ENCODE results near the gene GPR180. TPM values are rescaled to one million over a fixed set of nuclear protein-coding genes. Genes with fewer than 3 reads are reported as not detected.
"Not testable (repeated sequence)": the region's sequence is repeated elsewhere in the genome, so short reads cannot be mapped to it uniquely, and the experiment has no call there.

GPR180 gene
- total RNA-seq, 1 experiment from 2014 or later, result 10.7 TPM

- Histone ChIP-seq H3K4me1 (replicated peaks) (no peaks in the 10 kb centered on the region), H3K27me3 (replicated peaks) (no peaks in the 10 kb centered on the region), H3K9me3 (replicated peaks) (no peaks in the 10 kb centered on the region), H3K36me3 (peaks cover 39% of the 10 kb centered on the region), H3K4me3 (no peak overlapping the region), H3K27ac (no peak overlapping the region)
- no peak for DNase-seq (ENCODE audit: low read depth in 1 of 2, low spot score in 2 of 2)
Observed at GRCh38 chr13:94608586-94608985, 6.9 kb downstream of the GPR180 start.

- DNase-seq (ENCODE audit: low read depth in 1 of 2, low spot score in 2 of 2), result no peak
- Histone ChIP-seq H3K9me3 (replicated peaks) (no peaks in the 10 kb centered on the region), H3K27ac (no peak overlapping the region), H3K27me3 (replicated peaks) (no peaks in the 10 kb centered on the region), H3K4me3 (no peak overlapping the region), H3K4me1 (replicated peaks) (no peaks in the 10 kb centered on the region), H3K36me3 (peaks cover 42% of the 10 kb centered on the region)
Observed at GRCh38 chr13:94609196-94609595, 7.5 kb downstream of the GPR180 start.

DNA sequence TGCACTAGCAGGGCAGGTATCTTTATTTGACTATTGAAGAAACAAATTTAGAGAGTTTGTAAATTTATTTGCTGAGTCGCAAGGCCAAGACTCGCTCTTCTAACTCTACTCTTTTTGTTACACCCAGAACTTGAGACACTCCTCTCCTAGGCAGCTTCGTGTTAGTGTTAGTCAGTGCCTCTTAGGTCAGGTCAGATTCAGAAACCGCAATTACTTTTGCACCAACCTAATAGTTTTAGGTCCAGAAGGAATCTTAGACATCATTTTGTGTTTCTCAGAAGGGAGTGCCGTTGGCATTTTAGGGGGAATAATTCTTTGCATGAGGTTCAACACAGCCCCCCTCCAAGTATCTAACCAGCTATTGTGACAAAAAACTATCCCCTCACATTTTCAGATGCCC, 8.8 kb downstream of the GPR180 start:
- DNase-seq (ENCODE audit: low read depth in 1 of 2, low spot score in 2 of 2), result no peak
- H3K36me3 ChIP-seq, result peaks cover 44% of the 10 kb centered on the region
- no peak overlapping the region for H3K4me3 ChIP-seq
- no peaks in the 10 kb centered on the region for H3K4me1 ChIP-seq (replicated peaks)
- no peak overlapping the region for H3K27ac ChIP-seq
- H3K9me3 ChIP-seq (replicated peaks), result no peaks in the 10 kb centered on the region
- no peaks in the 10 kb centered on the region for H3K27me3 ChIP-seq (replicated peaks)

GRCh38 chr13:94612050-94612449, 10.4 kb downstream of the GPR180 start:
- Histone ChIP-seq H3K9me3 (replicated peaks) (no peaks in the 10 kb centered on the region), H3K4me3 (no peak overlapping the region), H3K27me3 (replicated peaks) (no peaks in the 10 kb centered on the region), H3K36me3 (peaks cover 38% of the 10 kb centered on the region), H3K27ac (no peak overlapping the region), H3K4me1 (replicated peaks) (no peaks in the 10 kb centered on the region)
- DNase-seq (ENCODE audit: low read depth in 1 of 2, low spot score in 2 of 2), result no peak

- Histone ChIP-seq H3K36me3 (peaks cover 30% of the 10 kb centered on the region), H3K27me3 (replicated peaks) (no peaks in the 10 kb centered on the region), H3K27ac (no peak overlapping the region), H3K9me3 (replicated peaks) (no peaks in the 10 kb centered on the region), H3K4me3 (no peak overlapping the region), H3K4me1 (replicated peaks) (no peaks in the 10 kb centered on the region)
- no peak for DNase-seq (ENCODE audit: low read depth in 1 of 2, low spot score in 2 of 2)
Observed at GRCh38 chr13:94613051-94613450, 11.4 kb downstream of the GPR180 start.

DNA sequence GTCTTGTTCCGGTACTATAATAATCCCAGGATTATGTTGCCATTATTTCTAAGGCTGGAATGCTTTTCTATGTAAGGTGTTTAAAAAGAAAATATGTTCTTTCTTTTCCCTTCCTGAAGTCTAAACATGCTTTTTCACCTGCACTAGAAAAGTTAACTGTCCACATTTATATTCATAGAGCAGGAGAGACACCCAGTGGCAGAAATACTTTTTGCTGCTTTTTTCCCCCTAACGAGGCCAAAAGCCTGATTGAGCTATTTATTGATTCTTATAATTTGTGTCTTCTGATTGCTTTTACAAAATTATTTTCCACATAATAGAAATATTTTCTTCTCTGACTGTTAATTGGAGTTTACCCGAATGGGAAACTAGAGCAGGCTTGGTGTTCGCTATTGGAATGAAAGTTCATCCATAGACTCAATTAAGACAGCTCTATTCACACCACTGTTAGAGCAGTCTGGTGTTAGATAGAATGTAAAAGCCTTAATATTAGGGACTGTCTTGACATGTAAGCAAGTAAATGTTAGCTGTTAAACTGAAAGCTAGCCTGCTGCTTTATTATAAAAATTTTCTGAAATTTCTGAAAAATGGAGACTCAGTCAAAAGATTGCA, 15.8 kb downstream of the GPR180 start:
- no peak for DNase-seq (ENCODE audit: low read depth in 1 of 2, low spot score in 2 of 2)
- Histone ChIP-seq H3K4me1 (replicated peaks) (no peaks in the 10 kb centered on the region), H3K27ac (no peak overlapping the region), H3K9me3 (replicated peaks) (no peaks in the 10 kb centered on the region), H3K36me3 (peaks cover 31% of the 10 kb centered on the region), H3K27me3 (replicated peaks) (no peaks in the 10 kb centered on the region), H3K4me3 (no peak overlapping the region)

- H3K9me3 ChIP-seq (replicated peaks), result no peaks in the 10 kb centered on the region
- no peak for DNase-seq (ENCODE audit: low read depth in 1 of 2, low spot score in 2 of 2)
- no peaks in the 10 kb centered on the region for H3K27me3 ChIP-seq (replicated peaks)
- H3K27ac ChIP-seq, result no peak overlapping the region
- H3K4me1 ChIP-seq (replicated peaks), result no peaks in the 10 kb centered on the region
- no peak overlapping the region for H3K4me3 ChIP-seq
- H3K36me3 ChIP-seq, result peaks cover 32% of the 10 kb centered on the region
Observed at GRCh38 chr13:94620286-94620896, 18.7 kb downstream of the GPR180 start.

- DNase-seq (ENCODE audit: low read depth in 1 of 2, low spot score in 2 of 2), result no peak
- H3K4me3 ChIP-seq, result no peak overlapping the region
- peaks cover 31% of the 10 kb centered on the region for H3K36me3 ChIP-seq
- no peak overlapping the region for H3K27ac ChIP-seq
- H3K4me1 ChIP-seq (replicated peaks), result no peaks in the 10 kb centered on the region
- no peaks in the 10 kb centered on the region for H3K27me3 ChIP-seq (replicated peaks)
- no peaks in the 10 kb centered on the region for H3K9me3 ChIP-seq (replicated peaks)
Observed at GRCh38 chr13:94622344-94622743, 20.7 kb downstream of the GPR180 start.

- Histone ChIP-seq H3K27ac (no peak overlapping the region), H3K4me1 (replicated peaks) (no peaks in the 10 kb centered on the region), H3K36me3 (peaks cover 31% of the 10 kb centered on the region), H3K4me3 (no peak overlapping the region), H3K9me3 (replicated peaks) (no peaks in the 10 kb centered on the region), H3K27me3 (replicated peaks) (no peaks in the 10 kb centered on the region)
- DNase-seq (ENCODE audit: low read depth in 1 of 2, low spot score in 2 of 2), result no peak
Observed at GRCh38 chr13:94623316-94623715, 21.7 kb downstream of the GPR180 start.

GRCh38 chr13:94630858-94631257, 29.2 kb downstream of the GPR180 start:
- H3K27ac ChIP-seq, result no peak overlapping the region
- DNase-seq (ENCODE audit: low read depth in 1 of 2, low spot score in 2 of 2), result no peak
- no peaks in the 10 kb centered on the region for H3K36me3 ChIP-seq
- H3K4me1 ChIP-seq (replicated peaks), result no peaks in the 10 kb centered on the region
- H3K27me3 ChIP-seq (replicated peaks), result no peaks in the 10 kb centered on the region
- no peaks in the 10 kb centered on the region for H3K9me3 ChIP-seq (replicated peaks)
- H3K4me3 ChIP-seq, result no peak overlapping the region

DNA sequence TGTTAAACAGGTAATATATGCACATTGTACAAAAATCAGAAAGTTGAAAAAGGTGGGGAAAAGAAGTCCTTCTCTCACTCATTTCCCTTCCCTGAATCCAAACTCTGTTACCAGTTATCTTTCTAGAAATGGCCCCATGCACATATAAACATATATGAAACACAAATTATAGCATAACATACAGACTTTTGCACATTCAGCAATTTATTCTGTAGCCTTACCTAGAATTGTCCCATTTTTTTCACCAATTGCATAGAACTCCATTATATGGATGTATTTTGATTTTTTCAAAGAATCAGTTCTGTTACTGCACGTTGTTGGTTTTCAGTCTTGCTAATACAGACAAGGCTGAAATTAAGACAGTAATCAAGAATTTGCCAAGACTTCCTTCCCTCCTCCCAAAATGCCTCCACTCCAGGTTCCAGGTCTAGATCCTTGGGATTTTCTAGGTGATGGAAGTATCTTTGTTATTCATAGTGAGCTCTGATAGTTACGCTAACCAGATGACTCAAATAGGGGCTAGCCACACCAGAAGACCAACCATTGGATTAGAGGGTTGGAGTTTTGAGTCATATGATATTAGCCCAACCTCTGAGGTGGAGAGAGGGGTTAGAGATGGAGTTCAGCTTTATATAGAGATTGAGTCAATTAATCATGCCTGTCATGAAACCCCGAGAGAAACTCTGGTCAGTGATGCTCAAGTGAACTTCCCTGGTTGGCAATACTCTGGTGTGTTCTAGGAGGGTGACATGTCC, 30.7 kb downstream of the GPR180 start:
- no peaks in the 10 kb centered on the region for H3K9me3 ChIP-seq (replicated peaks)

GRCh38 chr13:94636096-94636495, 34.4 kb downstream of the GPR180 start:
- not testable (repeated sequence) for H3K36me3 ChIP-seq; H3K27me3 ChIP-seq (replicated peaks); H3K4me3 ChIP-seq; H3K4me1 ChIP-seq (replicated peaks); DNase-seq (ENCODE audit: low read depth in 1 of 2, low spot score in 2 of 2); H3K27ac ChIP-seq; H3K9me3 ChIP-seq (replicated peaks)

More for the DNA sequence above, 30.7 kb downstream of the GPR180 start:
- DNase-seq (ENCODE audit: low read depth in 1 of 2, low spot score in 2 of 2), result no peak
- Histone ChIP-seq H3K36me3 (no peaks in the 10 kb centered on the region), H3K4me1 (replicated peaks) (no peaks in the 10 kb centered on the region), H3K4me3 (no peak overlapping the region), H3K27me3 (replicated peaks) (no peaks in the 10 kb centered on the region), H3K27ac (no peak overlapping the region)

DNA sequence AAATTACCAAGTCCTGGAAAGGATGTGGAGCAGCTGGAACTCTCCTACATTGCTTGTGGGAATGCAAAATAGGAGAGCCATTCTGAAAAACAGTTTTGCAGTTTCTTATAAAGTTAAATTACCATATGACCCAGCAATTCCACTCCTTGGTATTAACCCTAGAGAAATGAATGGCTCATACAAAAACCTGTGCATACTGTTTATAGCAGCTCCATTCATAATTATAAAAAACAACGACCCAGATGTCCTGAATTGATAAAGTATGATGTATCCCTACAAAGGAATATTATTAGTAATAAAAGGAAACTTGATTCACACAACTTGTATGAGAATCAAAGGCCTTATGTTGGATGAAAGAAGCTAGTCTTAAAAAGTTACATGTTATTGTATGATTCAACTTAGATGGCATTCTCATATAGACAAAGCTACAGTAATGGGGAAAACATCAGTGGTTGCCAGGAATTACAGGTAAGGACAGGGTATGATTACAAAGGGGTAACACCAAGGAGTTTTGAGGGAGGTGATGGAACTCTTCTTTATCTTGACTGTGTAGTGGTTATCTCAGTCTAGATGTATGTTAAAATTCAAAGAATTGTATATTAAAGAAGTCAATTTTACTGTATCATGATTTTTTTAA, 35.4 kb downstream of the GPR180 start:
- Histone ChIP-seq H3K9me3 (replicated peaks) (no peaks in the 10 kb centered on the region), H3K4me1 (replicated peaks) (peaks cover 14% of the 10 kb centered on the region), H3K36me3 (no peaks in the 10 kb centered on the region), H3K27me3 (replicated peaks) (no peaks in the 10 kb centered on the region), H3K4me3 (no peak overlapping the region), H3K27ac (no peak overlapping the region)
- DNase-seq (ENCODE audit: low read depth in 1 of 2, low spot score in 2 of 2), result no peak

DNA sequence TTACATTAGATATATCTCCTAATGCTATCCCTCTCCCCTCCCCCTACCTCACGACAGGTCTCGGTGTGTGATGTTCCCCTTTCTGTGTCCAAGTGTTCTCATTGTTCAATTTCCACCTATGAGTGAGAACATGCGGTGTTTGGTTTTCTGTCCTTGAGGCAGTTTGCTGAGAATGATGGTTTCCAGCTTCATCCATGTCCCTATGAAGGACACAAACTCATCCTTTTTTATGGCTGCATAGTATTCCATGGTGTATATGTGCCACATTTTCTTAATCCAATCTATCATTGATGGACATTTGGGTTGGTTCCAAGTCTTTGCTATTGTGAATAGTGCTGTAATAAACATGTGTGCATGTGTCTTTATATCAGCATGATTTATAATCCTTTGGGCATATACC, 36.0 kb downstream of the GPR180 start:
- H3K27ac ChIP-seq; H3K4me3 ChIP-seq; DNase-seq (ENCODE audit: low read depth in 1 of 2, low spot score in 2 of 2); H3K36me3 ChIP-seq; H3K9me3 ChIP-seq (replicated peaks); H3K27me3 ChIP-seq (replicated peaks): not testable (repeated sequence)
- H3K4me1 ChIP-seq (replicated peaks), result peaks cover 14% of the 10 kb centered on the region

Measured in SJSA1 (cell line).